MCF 10A (cell line): ENCODE results near the gene CDH18. TPM values are rescaled to one million over a fixed set of nuclear protein-coding genes. Genes with fewer than 3 reads are reported as not detected.

Experiments used
- BruUV-seq: library from RNA; stranded (reverse); fragments of 400-500 nt; replicated peaks from 2 replicates; lab custom pipeline; 2021; lab: Mats Ljungman, UMichigan
- CTCF ChIA-PET: fragments of 300-600 bp; sonication (Branson Sonifier 250); formaldehyde crosslinking; extraction: SDS; loops from one replicate; lab custom pipeline; 2021; ENCODE audit warnings: antibody characterized with exemption, inconsistent platforms; lab: Yijun Ruan, JAX
- POLR2A ChIA-PET: fragments of 300-600, 350-650 bp; sonication (Branson Sonifier 250); formaldehyde crosslinking; extraction: SDS; loops from one replicate; lab custom pipeline; 2020; ENCODE audit warnings: antibody characterized with exemption, inconsistent platforms; lab: Yijun Ruan, JAX
- DNase-seq: peaks from one replicate; pipeline ENCODE4 v3.0.0-alpha.2; 2018; ENCODE audit not compliant: unreplicated experiment
- H3K27ac Mint-ChIP-seq: one replicate; pipeline ENCODE4 v1.8.0; 2022; ENCODE audit warnings: mild to moderate bottlenecking, low read depth, mixed read lengths; ENCODE audit not compliant: unreplicated experiment
- H3K27me3 Mint-ChIP-seq: one replicate; pipeline ENCODE4 v1.8.0; 2022; ENCODE audit warnings: mixed read lengths; ENCODE audit not compliant: insufficient read depth, unreplicated experiment
- H3K36me3 Mint-ChIP-seq: one replicate; pipeline ENCODE4 v1.8.0; 2022; ENCODE audit warnings: mild to moderate bottlenecking, moderate library complexity, mixed read lengths; ENCODE audit not compliant: insufficient read depth, unreplicated experiment
- H3K4me1 Mint-ChIP-seq: one replicate; pipeline ENCODE4 v1.8.0; 2022; ENCODE audit warnings: mixed read lengths; ENCODE audit not compliant: insufficient read depth, unreplicated experiment
- H3K4me3 Mint-ChIP-seq: one replicate; pipeline ENCODE4 v1.8.0; 2022; ENCODE audit warnings: mild to moderate bottlenecking, moderate library complexity, mixed read lengths; ENCODE audit not compliant: unreplicated experiment
- H3K9me3 Mint-ChIP-seq: one replicate; pipeline ENCODE4 v1.8.0; 2022; ENCODE audit warnings: mixed read lengths; ENCODE audit not compliant: unreplicated experiment
- intact Hi-C: fragments of 100-400 bp; cut with micrococcal nuclease; formaldehyde crosslinking; loops from 2 replicates; pipeline ENCODE4 v1.14.1; 2022
- total RNA-seq: library from RNA; stranded (reverse); gene quantifications from 2 replicates; pipeline ENCODE4 v1.2.3, GENCODE V29; 2022
- TF ChIP-seq, protein P1 (sequence below): fragments of 200-600 bp; IDR thresholded peaks from one replicate; pipeline ENCODE4 v1.8.0; 2022; ENCODE audit warnings: antibody characterized with exemption, mild to moderate bottlenecking; ENCODE audit not compliant: unreplicated experiment

CDH18 gene
- total RNA-seq, 1 experiment from 2014 or later, result not detected

DNA sequence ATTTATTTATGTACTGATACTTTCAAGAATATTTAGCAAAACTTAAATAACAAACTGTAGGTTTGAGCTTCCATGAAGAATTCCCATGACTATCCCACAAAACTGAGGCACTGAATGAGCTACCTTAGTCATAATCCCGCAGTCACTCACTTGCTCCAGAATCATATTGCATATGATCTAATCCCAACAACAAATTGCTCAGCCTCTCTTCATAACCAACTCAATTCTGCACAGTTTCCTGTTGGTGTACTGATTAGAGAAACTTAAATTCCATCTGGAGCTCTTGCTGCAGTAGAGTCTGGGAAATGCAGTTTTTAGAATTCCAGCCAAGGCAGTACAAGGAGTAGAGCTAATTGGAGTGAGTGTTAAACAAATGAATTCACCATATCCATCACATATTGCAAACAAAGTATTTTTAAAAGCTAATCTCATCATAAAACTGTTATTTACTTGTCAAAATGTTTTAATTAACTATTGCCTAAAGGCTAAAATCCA, 35.7 kb upstream of the CDH18 start:
- no peak for DNase-seq
- BruUV-seq, result no TSS peak
- no peaks in the 10 kb centered on the region for H3K36me3 Mint-ChIP-seq
- CTCF ChIA-PET, result interaction anchor here (0.6 to 1.1 kb wide), 2 partner anchors 12 to 224 kb away, joined by 3 read pairs; no protein-coding TSS in a partner anchor
- H3K9me3 Mint-ChIP-seq, result peaks cover 12% of the 10 kb centered on the region
- POLR2A ChIA-PET, result no interaction called here
- intact Hi-C loops, result no loop called here
- no peaks in the 10 kb centered on the region for H3K27me3 Mint-ChIP-seq
- H3K4me1 Mint-ChIP-seq, result no peaks in the 10 kb centered on the region
- H3K27ac Mint-ChIP-seq, result no peak overlapping the region
- TF ChIP-seq, protein P1, sequence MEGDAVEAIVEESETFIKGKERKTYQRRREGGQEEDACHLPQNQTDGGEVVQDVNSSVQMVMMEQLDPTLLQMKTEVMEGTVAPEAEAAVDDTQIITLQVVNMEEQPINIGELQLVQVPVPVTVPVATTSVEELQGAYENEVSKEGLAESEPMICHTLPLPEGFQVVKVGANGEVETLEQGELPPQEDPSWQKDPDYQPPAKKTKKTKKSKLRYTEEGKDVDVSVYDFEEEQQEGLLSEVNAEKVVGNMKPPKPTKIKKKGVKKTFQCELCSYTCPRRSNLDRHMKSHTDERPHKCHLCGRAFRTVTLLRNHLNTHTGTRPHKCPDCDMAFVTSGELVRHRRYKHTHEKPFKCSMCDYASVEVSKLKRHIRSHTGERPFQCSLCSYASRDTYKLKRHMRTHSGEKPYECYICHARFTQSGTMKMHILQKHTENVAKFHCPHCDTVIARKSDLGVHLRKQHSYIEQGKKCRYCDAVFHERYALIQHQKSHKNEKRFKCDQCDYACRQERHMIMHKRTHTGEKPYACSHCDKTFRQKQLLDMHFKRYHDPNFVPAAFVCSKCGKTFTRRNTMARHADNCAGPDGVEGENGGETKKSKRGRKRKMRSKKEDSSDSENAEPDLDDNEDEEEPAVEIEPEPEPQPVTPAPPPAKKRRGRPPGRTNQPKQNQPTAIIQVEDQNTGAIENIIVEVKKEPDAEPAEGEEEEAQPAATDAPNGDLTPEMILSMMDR, result no peak
- no peak overlapping the region for H3K4me3 Mint-ChIP-seq

GRCh38 chr5:20020247-20020646, 32.2 kb upstream of the CDH18 start:
- TF ChIP-seq, protein P1, result no peak
- no peak overlapping the region for H3K27ac Mint-ChIP-seq
- DNase-seq, result no peak
- no peak overlapping the region for H3K4me3 Mint-ChIP-seq
- H3K36me3 Mint-ChIP-seq, result no peaks in the 10 kb centered on the region
- CTCF ChIA-PET, result no interaction called here
- POLR2A ChIA-PET, result no interaction called here
- peaks cover 12% of the 10 kb centered on the region for H3K9me3 Mint-ChIP-seq
- H3K27me3 Mint-ChIP-seq, result no peaks in the 10 kb centered on the region
- intact Hi-C loops, result no loop called here
- H3K4me1 Mint-ChIP-seq, result no peaks in the 10 kb centered on the region
- BruUV-seq, result no TSS peak

GRCh38 chr5:20017021-20017420, 29.0 kb upstream of the CDH18 start:
- ChIA-PET POLR2A (no interaction called here), CTCF (no interaction called here)
- peaks cover 12% of the 10 kb centered on the region for H3K9me3 Mint-ChIP-seq
- TF ChIP-seq, protein P1, result no peak
- intact Hi-C loops, result no loop called here
- H3K4me3 Mint-ChIP-seq, result no peak overlapping the region
- no peaks in the 10 kb centered on the region for H3K4me1 Mint-ChIP-seq
- no peak overlapping the region for H3K27ac Mint-ChIP-seq
- no peaks in the 10 kb centered on the region for H3K36me3 Mint-ChIP-seq
- H3K27me3 Mint-ChIP-seq, result no peaks in the 10 kb centered on the region
- no peak for DNase-seq
- no TSS peak for BruUV-seq

DNA sequence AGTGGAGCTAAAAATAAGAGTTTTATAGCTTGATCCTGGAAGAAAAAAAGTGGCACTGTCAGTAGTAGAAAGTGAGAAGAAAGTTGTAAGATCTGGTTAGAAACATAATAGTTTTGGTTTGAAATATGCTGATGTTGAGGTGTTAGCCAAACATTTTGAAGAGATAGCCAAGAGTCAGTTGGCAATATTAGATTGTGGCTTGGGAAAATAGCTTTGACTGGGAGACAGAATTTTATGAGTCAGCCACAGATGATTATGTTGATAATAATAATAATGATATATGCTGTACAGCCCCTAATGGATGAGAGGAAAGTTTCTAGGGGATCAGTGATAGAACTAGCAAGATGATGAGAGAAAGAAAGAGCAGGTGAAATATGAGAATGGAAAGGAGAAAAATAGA, 12.4 kb upstream of the CDH18 start:
- CTCF ChIA-PET, result interaction anchor here (0.6 kb wide), 1 partner anchor 647 kb away, joined by 4 read pairs; no protein-coding TSS in a partner anchor
- POLR2A ChIA-PET, result interaction anchor here (0.6 kb wide), 1 partner anchor 336 kb away, joined by 3 read pairs; no protein-coding TSS in a partner anchor

More for the DNA sequence above, 12.4 kb upstream of the CDH18 start:
- peaks cover 4% of the 10 kb centered on the region for H3K4me1 Mint-ChIP-seq
- BruUV-seq, result no TSS peak
- no peak for DNase-seq
- no peak overlapping the region for H3K27ac Mint-ChIP-seq
- no peaks in the 10 kb centered on the region for H3K36me3 Mint-ChIP-seq
- TF ChIP-seq, protein P1, result no peak
- H3K4me3 Mint-ChIP-seq, result no peak overlapping the region
- no peaks in the 10 kb centered on the region for H3K27me3 Mint-ChIP-seq
- intact Hi-C loops, result no loop called here
- H3K9me3 Mint-ChIP-seq, result no peaks in the 10 kb centered on the region
